Activated gamma-delta T cell treated with Interleukin-2 at 50 U/mL for 16 hours (primary cell): ENCODE measurements around the gene PIGQ.
A peak's percentile ranks its signal among the peaks of the same experiment; 100 is the strongest.

Source experiments
- DNase-seq: peaks from one replicate; pipeline ENCODE4 v3.0.0-alpha.2; 2020

Gene PIGQ

DNA sequence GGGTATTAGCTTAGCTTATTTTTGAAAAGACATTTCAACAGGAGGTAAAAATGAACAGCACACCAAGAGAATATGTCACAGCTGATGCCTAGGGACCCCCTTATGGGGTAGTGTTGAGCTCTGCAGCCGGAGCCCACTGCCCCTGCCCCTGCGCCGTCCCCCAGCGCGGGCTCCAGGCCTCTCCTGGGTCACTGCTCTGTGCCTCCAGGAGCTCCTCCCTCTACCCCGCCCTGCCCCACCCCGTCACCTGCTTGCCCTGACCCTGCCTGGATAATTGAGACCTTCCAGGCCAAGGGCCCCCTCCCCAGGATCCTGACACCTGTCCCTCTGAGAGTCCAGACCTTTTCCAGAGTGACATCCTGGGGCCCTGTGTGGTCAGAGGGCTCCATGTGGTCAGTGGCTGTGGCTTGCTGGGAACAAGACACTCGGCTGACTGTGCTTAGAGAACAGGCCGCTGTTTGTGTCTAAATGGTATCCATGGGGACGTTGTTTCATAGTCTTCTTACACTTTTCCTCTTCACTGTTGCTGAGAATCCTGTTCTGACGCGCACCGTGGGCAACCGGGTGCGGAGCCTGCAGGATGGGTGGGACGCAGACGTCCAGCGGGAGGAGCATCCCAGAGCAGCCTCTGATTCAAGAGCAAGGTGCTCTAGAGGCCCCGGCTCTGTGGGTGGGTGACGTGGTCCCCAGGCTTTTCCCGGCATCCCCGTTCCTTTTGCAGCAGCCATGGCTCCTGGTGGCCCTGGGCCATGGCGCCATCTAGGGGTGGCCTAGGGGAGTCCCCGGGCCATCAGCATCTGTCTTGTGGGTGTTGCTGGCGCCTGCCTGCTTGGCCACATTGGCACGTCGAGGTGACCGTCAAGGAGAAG is 41.0 kb downstream of the PIGQ start:
- peak; percentile 41 for DNase-seq

GRCh38 chr16:615122-615521 is 45.4 kb downstream of the PIGQ start:
- DNase-seq: no peak

DNA sequence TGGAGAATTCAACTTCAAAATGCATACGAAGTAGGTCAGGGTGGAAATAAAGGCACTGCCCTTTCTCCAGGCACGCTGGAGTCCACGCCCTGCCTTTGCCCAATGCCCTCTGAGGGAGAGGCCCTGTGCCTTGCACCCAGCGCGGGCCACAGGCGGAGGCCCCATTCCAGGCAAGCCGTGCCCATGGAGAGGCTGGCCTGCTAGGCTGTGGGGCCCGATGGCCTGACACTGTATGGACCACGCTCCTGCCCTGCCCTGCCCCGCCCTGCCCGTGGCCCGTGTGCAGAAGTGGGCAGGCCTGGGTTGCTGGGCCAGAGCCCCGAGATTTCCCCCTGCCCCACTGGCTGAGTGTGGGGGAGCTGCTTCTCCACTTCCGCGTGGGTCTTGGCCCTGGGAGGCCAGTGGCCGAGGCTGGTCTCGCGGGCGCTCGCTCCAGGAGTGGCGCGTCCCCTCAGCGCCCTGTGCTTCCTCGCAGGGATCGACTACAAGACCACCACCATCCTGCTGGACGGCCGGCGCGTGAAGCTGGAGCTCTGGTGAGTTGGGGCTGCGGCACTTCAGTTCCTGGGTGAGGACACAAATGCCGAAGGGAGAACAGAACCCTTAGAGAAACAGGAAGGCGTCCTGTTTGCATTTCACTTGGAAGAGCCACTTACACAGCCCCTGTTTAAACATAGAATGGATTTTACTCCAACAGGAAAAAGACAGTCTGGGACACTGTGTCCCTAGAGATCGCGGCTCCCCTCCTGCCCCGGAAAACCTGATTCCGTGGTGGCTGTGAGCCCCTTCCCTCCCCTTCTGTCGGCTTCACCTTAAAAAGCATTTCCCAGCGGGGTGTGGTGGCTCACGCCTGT is 47.2 kb downstream of the PIGQ start:
- no peak for DNase-seq

GRCh38 chr16:617855-618254 is 48.1 kb downstream of the PIGQ start:
- no peak for DNase-seq

GRCh38 chr16:619476-620100 is 49.8 kb downstream of the PIGQ start:
- DNase-seq: no peak

GRCh38 chr16:620700-621525 is 51.1 kb downstream of the PIGQ start:
- no peak for DNase-seq

DNA sequence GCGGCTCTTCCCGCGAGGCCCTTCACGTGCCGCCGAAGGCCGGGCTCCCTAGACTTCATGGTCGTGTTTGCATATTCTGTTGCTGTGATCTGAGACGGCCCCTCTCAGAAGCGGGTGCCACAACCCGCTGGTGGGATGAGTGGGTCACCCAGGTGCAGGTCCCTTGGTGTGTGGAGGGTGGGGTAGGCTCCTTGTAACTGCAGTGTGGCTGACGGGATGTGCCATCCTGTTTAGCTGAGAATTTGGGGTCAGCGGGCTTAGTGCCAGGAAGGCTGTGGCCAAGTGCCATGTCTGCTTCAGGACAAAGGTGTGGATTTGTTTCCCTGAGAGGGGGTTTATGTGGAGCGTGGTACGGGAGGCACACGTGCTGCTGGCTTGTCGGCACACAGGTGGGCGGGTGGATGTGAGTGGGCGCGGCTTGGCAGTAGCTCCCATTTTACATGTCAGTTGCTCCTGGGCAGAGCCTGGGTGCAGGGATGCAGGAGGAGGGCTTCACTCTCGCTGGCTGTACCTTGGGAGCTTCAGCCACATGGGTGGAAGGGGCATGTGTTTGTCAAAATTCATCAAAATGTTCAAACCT is 51.8 kb downstream of the PIGQ start:
- DNase-seq: no peak

DNA sequence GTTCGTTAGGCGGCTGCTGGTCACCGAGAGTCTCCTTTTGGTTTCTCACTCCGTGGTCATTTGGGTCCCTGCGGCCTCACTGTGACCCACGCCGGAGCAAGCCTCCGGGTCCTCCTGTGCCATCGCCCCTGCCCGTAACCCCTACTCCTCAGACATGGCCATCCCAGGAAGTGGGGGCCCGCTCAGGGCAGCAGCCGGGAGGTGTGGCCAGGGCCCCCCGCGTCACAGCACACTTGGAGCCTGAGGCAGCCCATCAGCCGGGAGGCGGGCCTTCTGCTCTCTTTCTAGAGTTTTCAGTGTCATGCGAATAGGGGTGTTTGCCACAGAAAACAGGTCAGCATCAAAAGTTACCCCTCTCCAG is 53.1 kb downstream of the PIGQ start:
- DNase-seq: no peak

DNA sequence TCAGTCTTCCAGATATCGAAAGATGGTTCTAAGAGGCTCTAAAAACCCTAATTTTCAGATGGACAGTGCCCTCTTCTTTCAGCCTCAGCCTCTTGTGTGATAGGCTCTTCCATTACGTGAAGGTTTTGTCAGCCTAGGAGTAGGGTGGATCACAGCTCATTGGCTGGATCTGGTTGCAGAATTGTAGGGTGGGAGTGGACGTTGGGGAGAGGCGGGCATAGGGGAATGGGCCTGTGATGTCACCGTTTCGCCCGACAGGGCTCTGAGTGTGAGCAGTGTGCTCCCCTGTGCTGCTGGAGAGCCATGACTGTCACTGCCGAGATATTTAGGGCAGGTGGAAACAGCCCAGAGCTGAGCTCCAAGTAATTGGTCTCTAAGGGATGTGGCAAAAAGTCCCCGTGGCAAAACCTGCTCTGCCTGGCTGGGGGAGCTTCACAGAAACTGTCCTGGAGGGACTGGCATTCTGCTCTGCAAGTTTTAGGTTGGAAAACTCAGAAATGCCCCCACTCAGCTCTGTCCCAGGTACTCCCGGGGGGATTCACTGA is 54.8 kb downstream of the PIGQ start:
- DNase-seq: no peak

- DNase-seq: no peak
Observed at GRCh38 chr16:625117-625976, 55.6 kb downstream of the PIGQ start.

DNA sequence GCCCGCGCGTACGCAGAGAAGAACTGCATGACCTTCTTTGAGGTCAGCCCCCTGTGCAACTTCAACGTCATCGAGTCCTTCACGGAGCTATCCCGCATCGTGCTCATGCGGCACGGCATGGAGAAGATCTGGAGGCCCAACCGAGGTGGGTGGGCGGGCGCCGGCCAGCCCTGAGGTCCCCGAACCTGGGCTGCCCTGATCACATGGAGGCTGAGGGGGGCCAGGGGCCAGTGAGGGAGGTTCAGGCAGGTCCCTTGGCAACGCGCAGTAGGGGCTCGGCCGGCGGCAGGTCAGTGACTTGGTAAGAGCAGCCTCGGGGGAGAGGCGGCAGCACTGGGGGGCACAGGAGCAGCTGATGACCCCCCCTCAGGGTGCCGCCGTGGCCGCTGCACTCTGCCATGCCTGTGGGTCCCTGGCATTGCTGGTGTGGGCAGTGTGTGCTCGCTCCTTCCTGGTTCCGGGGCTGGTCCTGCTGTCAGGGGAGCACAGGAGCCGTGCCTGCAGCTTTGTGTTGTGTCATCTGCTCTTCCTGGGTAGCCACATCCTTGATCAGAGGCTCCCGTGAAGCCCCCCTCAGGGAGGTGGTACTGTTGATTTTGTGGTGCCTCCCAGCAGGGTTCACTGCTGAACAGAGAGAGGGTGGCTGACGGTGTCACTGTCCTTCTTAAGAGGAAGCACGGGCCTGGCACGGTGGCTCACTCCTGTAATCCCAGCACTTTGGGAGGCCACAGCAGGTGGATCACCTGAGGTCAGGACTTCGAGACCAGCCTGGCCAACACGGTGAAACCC is 56.4 kb downstream of the PIGQ start:
- DNase-seq: no peak

DNA sequence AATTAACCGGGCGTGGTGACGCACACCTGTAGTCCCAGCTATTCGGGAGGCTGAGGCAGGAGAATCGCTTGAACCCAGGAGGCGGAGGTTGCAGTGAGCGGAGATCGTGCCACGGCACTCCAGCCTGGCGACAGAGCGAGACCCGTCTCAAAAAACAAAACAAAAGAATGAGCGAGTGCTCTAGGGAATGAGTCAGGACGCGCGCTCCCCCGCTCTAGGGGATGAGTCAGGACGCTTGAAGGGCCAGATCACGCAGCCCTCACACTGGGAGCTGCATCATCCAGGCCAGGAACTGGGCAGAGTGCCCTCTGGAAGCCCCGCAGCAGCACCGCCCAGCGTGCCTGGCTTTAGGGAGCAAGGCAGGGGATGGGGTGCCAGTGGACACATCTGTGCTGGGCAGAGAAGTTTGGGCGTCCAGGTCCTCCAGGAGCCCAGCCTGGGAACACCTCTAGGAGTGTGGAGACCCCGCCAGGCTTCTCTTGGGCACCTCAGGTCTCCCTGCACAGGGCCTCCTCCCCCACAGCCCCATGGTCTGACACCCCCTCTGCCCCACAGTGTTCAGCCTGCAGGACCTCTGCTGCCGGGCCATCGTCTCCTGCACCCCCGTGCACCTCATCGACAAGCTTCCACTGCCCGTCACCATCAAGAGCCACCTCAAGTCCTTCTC is 57.2 kb downstream of the PIGQ start:
- no peak for DNase-seq

DNA sequence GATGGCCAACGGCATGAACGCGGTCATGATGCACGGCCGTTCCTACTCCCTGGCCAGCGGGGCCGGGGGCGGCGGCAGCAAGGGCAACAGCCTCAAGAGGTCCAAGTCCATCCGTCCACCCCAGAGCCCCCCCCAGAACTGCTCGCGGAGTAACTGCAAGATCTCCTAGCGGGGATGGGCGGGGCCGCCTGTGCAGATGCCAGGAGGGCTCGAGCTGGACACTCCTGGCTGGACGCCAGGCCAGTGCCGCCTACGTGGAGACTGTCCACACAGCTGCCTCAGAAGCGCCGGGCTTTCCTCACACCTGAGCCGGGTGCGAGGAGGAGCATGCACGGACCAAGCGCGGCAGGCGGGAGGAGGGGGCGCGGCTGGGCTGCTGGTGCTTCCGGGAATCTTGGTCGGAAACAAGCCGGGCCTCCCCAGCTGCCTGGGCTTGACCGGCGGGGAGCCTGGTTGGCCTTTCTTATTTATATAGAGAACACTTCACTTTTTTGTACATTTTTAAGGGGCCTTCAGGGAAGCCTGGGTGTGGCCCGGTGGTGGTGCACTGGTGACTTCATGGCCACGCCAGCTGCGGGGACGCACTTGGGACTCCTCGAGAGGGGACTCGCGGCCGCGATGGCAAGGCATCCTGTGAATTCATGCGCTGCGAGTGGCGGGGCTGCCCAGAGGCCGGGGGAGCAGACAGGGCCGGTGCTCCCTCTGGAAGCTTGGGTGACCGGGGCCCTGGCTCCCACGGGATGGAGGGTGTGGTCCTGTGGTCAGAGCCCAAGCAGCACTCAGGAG is 57.9 kb downstream of the PIGQ start:
- DNase-seq: no peak

GRCh38 chr16:628321-629061 is 58.7 kb downstream of the PIGQ start:
- no peak for DNase-seq

DNA sequence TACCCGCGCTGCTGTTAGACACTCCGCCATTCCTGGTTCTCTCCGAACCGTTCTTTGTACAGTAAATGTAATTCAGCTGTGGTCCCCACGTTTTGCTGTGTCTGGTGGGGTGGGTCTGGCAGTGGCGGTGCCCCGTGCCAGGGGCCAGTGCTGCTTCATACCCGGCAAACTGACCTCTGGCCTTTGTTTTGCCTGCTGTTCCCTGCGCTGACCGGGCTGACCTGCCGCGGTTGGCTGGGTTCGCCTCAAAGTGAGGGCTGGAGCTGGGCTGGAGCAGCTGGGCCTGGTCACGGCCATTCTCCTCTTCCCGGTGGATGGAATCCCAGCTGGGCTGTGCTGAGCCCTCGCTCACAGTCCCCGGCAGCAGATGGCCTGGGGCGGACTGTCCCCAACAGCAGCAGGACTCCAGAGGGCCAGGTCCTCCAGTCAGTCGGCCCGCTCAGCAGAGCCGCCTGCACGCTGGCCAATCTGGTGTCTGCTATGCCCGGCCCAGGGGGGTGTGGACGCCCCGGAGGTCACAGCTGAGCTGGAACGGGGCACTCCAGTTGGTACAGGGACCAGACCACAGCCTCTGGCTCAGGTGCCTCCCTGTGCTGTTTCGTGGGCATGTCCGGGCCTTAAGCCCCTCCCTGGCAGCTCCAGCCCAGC is 59.5 kb downstream of the PIGQ start:
- DNase-seq: no peak

GRCh38 chr16:629833-630248 is 60.1 kb downstream of the PIGQ start:
- DNase-seq: no peak

DNA sequence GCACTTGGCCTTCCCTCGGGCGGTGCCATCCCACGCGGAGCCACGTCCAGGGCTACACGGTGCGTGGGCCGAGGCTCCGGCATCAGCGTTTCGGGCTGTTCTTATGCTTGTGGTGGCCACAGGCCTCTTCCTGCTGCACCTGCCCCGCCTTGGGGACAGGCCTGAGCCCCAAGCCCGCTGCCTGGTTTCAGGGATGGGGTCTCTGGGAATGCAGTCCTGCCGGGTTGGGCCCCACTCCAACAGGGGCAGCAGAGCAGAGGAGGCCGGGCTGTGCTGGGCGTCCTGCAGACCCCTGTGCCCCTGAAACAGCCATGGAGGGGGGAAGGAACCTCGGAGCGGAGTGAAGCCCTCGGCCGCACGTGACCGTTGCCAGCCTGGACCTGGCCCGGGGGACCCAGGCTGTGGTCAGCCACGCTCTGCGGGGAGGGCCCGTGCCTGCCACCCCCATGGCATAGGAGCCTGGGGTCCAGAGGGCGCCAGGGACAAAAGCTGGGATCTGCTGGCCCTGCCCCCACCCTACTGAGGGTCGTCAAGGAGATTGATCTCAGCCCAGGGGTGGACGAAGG is 60.6 kb downstream of the PIGQ start:
- DNase-seq: no peak
